ENCODE results near the gene ZBTB7C.

ZBTB7C gene

GRCh38 chr18:48364146-48364545, 45.0 kb downstream of the ZBTB7C start:
- H3K9ac ChIP-seq (ENCODE audit: low read length) = no peak overlapping the region
- no peaks in the 10 kb centered on the region for H3K36me3 ChIP-seq (ENCODE audit: low read length)
- 0 out of 2 replicates have a peak, but pooled peaks cover 3% of the 10 kb centered on the region for H3K9me3 ChIP-seq (ENCODE audit: insufficient read depth, low read length)
- H3K27me3 ChIP-seq (ENCODE audit: low read length) = no peaks in the 10 kb centered on the region
- no peaks in the 10 kb centered on the region for H4K20me1 ChIP-seq (ENCODE audit: low read depth, low read length)
- no peaks in the 10 kb centered on the region for H3F3A ChIP-seq (ENCODE audit: insufficient read depth)
- H3K4me3 ChIP-seq (ENCODE audit: insufficient read depth, low read length, poor library complexity, severe bottlenecking) = no peak overlapping the region
- H3K79me2 ChIP-seq (ENCODE audit: insufficient read depth, low read length) = no peaks in the 10 kb centered on the region
- no peaks in the 10 kb centered on the region for H3K9me2 ChIP-seq (replicated peaks; ENCODE audit: insufficient read depth, low read length)
- H2AFZ ChIP-seq (ENCODE audit: low read depth, low read length, severe bottlenecking) = no peak overlapping the region
- no peak overlapping the region for H3K4me2 ChIP-seq (ENCODE audit: low read depth, low read length, poor library complexity, severe bottlenecking)
- H3K27ac ChIP-seq (ENCODE audit: low read depth, low read length) = no peak overlapping the region
- TF ChIP-seq EZH2phosphoT487 (conservative IDR thresholded peaks at IDR 0.05; ENCODE audit: low read length) = no peak
- TF ChIP-seq, protein P1, sequence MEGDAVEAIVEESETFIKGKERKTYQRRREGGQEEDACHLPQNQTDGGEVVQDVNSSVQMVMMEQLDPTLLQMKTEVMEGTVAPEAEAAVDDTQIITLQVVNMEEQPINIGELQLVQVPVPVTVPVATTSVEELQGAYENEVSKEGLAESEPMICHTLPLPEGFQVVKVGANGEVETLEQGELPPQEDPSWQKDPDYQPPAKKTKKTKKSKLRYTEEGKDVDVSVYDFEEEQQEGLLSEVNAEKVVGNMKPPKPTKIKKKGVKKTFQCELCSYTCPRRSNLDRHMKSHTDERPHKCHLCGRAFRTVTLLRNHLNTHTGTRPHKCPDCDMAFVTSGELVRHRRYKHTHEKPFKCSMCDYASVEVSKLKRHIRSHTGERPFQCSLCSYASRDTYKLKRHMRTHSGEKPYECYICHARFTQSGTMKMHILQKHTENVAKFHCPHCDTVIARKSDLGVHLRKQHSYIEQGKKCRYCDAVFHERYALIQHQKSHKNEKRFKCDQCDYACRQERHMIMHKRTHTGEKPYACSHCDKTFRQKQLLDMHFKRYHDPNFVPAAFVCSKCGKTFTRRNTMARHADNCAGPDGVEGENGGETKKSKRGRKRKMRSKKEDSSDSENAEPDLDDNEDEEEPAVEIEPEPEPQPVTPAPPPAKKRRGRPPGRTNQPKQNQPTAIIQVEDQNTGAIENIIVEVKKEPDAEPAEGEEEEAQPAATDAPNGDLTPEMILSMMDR (IDR thresholded peaks at IDR 0.05; ENCODE audit: insufficient read depth, low read length, poor library complexity, severe bottlenecking) = no peak

GRCh38 chr18:48363175-48363574, 46.0 kb downstream of the ZBTB7C start:
- Histone ChIP-seq H3K79me2 (ENCODE audit: insufficient read depth, low read length) (no peaks in the 10 kb centered on the region), H3K27ac (ENCODE audit: low read depth, low read length) (no peak overlapping the region), H4K20me1 (ENCODE audit: low read depth, low read length) (no peaks in the 10 kb centered on the region), H3K9ac (ENCODE audit: low read length) (no peak overlapping the region), H2AFZ (ENCODE audit: low read depth, low read length, severe bottlenecking) (no peak overlapping the region), H3K9me2 (replicated peaks; ENCODE audit: insufficient read depth, low read length) (no peaks in the 10 kb centered on the region), H3K27me3 (ENCODE audit: low read length) (no peaks in the 10 kb centered on the region), H3K4me2 (ENCODE audit: low read depth, low read length, poor library complexity, severe bottlenecking) (no peak overlapping the region), H3K9me3 (ENCODE audit: insufficient read depth, low read length) (0 out of 2 replicates have a peak, but pooled peaks cover 3% of the 10 kb centered on the region), H3K4me3 (ENCODE audit: insufficient read depth, low read length, poor library complexity, severe bottlenecking) (no peak overlapping the region), H3K36me3 (ENCODE audit: low read length) (no peaks in the 10 kb centered on the region), H3F3A (ENCODE audit: insufficient read depth) (no peaks in the 10 kb centered on the region)
- TF ChIP-seq EZH2phosphoT487 (conservative IDR thresholded peaks at IDR 0.05; ENCODE audit: low read length) = no peak
- TF ChIP-seq, protein P1 (IDR thresholded peaks at IDR 0.05; ENCODE audit: insufficient read depth, low read length, poor library complexity, severe bottlenecking) = no peak

- no peak overlapping the region for H3K4me3 ChIP-seq (ENCODE audit: insufficient read depth, low read length, poor library complexity, severe bottlenecking)
- H2AFZ ChIP-seq (ENCODE audit: low read depth, low read length, severe bottlenecking) = no peak overlapping the region
- no peaks in the 10 kb centered on the region for H3K9me2 ChIP-seq (replicated peaks; ENCODE audit: insufficient read depth, low read length)
- no peaks in the 10 kb centered on the region for H3K79me2 ChIP-seq (ENCODE audit: insufficient read depth, low read length)
- H4K20me1 ChIP-seq (ENCODE audit: low read depth, low read length) = no peaks in the 10 kb centered on the region
- H3K9me3 ChIP-seq (ENCODE audit: insufficient read depth, low read length) = 0 out of 2 replicates have a peak, but pooled peaks cover 3% of the 10 kb centered on the region
- no peak overlapping the region for H3K27ac ChIP-seq (ENCODE audit: low read depth, low read length)
- H3K27me3 ChIP-seq (ENCODE audit: low read length) = no peaks in the 10 kb centered on the region
- TF ChIP-seq, protein P1 (IDR thresholded peaks at IDR 0.05; ENCODE audit: insufficient read depth, low read length, poor library complexity, severe bottlenecking) = no peak
- no peak for TF ChIP-seq EZH2phosphoT487 (conservative IDR thresholded peaks at IDR 0.05; ENCODE audit: low read length)
- no peaks in the 10 kb centered on the region for H3K36me3 ChIP-seq (ENCODE audit: low read length)
- no peaks in the 10 kb centered on the region for H3F3A ChIP-seq (ENCODE audit: insufficient read depth)
- H3K9ac ChIP-seq (ENCODE audit: low read length) = no peak overlapping the region
- no peak overlapping the region for H3K4me2 ChIP-seq (ENCODE audit: low read depth, low read length, poor library complexity, severe bottlenecking)
These were observed 47.4 kb downstream of the ZBTB7C start for GRCh38 chr18:48361801-48362200.

All from SU-DHL-6 (cell line).